ENCODE results near the gene XIAP.
A peak's percentile ranks its signal among the peaks of the same experiment; 100 is the strongest.
"Not testable (repeated sequence)": the region's sequence is repeated elsewhere in the genome, so short reads cannot be mapped to it uniquely, and the experiment has no call there.

XIAP gene

GRCh38 chrX:123859846-123860838, at the start of gene XIAP:
Gene XIAP (plus strand): TSS chrX:123860053. CDS start chrX:123885663, 25,610 bp downstream.
- no peak for TF ChIP-seq CTCF (IDR thresholded peaks at IDR 0.05; ENCODE audit: low read depth, low read length, missing control alignments)
- in situ Hi-C loops (cut with HindIII; ENCODE audit: low pct_ligation_motif_present, low sequenced_read_pairs): no loop called here

GRCh38 chrX:123814343-123814742, 45.5 kb upstream of the XIAP start:
- DNase-seq: no peak
- in situ Hi-C loops (cut with HindIII; ENCODE audit: low pct_ligation_motif_present, low sequenced_read_pairs): no loop called here
- Histone ChIP-seq H3K27ac (no peak overlapping the region), H3K4me3 (ENCODE audit: low read depth, low read length) (no peak overlapping the region), H3K36me3 (replicated peaks) (no peaks in the 10 kb centered on the region), H3K27me3 (replicated peaks) (no peaks in the 10 kb centered on the region)
- no peak for TF ChIP-seq CTCF (IDR thresholded peaks at IDR 0.05; ENCODE audit: low read depth, low read length, missing control alignments)

More at GRCh38 chrX:123859846-123860838, at the start of gene XIAP:
- Histone ChIP-seq H3K36me3 (replicated peaks) (no peaks in the 10 kb centered on the region), H3K27ac (peak within 1 kb of the TSS; percentile 97), H3K4me3 (ENCODE audit: low read depth, low read length) (peak within 1 kb of the TSS; percentile 69), H3K27me3 (replicated peaks) (no peaks in the 10 kb centered on the region)
- peak; percentile 78 for DNase-seq

GRCh38 chrX:123814934-123815394, 44.9 kb upstream of the XIAP start:
- H3K4me3 ChIP-seq (ENCODE audit: low read depth, low read length); H3K27ac ChIP-seq; H3K36me3 ChIP-seq (replicated peaks); in situ Hi-C loops (cut with HindIII; ENCODE audit: low pct_ligation_motif_present, low sequenced_read_pairs); H3K27me3 ChIP-seq (replicated peaks); DNase-seq: not testable (repeated sequence)

- no peak for TF ChIP-seq CTCF (IDR thresholded peaks at IDR 0.05; ENCODE audit: low read depth, low read length, missing control alignments)
- Histone ChIP-seq H3K27me3 (replicated peaks) (no peaks in the 10 kb centered on the region), H3K36me3 (replicated peaks) (no peaks in the 10 kb centered on the region), H3K27ac (no peak overlapping the region), H3K4me3 (ENCODE audit: low read depth, low read length) (no peak overlapping the region)
- DNase-seq: no peak
- in situ Hi-C loops (cut with HindIII; ENCODE audit: low pct_ligation_motif_present, low sequenced_read_pairs): no loop called here
Measured at GRCh38 chrX:123817288-123817894, 42.5 kb upstream of the XIAP start.

- no peaks in the 10 kb centered on the region for H3K36me3 ChIP-seq (replicated peaks)
- in situ Hi-C loops (cut with HindIII; ENCODE audit: low pct_ligation_motif_present, low sequenced_read_pairs): no loop called here
- no peak overlapping the region for H3K4me3 ChIP-seq (ENCODE audit: low read depth, low read length)
- no peak for TF ChIP-seq CTCF (IDR thresholded peaks at IDR 0.05; ENCODE audit: low read depth, low read length, missing control alignments)
- H3K27ac ChIP-seq: no peak overlapping the region
- H3K27me3 ChIP-seq (replicated peaks): no peaks in the 10 kb centered on the region
- peak; percentile 72 for DNase-seq
Measured at GRCh38 chrX:123818243-123818642, 41.6 kb upstream of the XIAP start.

- no peak overlapping the region for H3K4me3 ChIP-seq (ENCODE audit: low read depth, low read length)
- no peak for DNase-seq
- H3K36me3 ChIP-seq (replicated peaks): no peaks in the 10 kb centered on the region
- H3K27ac ChIP-seq: no peak overlapping the region
- H3K27me3 ChIP-seq (replicated peaks): no peaks in the 10 kb centered on the region
- in situ Hi-C loops (cut with HindIII; ENCODE audit: low pct_ligation_motif_present, low sequenced_read_pairs): no loop called here
- no peak for TF ChIP-seq CTCF (IDR thresholded peaks at IDR 0.05; ENCODE audit: low read depth, low read length, missing control alignments)
Measured at GRCh38 chrX:123822965-123823364, 36.9 kb upstream of the XIAP start.

All from brain microvascular endothelial cell (primary cell).